Lower lobe of right lung (tissue), 2 donors: ENCODE data around the gene FBLN2. TPM values are rescaled to one million over a fixed set of nuclear protein-coding genes. Genes with fewer than 3 reads are reported as not detected.

Source experiments
- ATAC-seq, 2 donors: fragments of 200-7000 bp; cut with Tn5 transposase; one replicate each; pipeline ENCODE4 v1.9.1; 2020 to 2022; ENCODE audit warnings: mild to moderate bottlenecking in 2 of 2, moderate library complexity in 2 of 2
- DNase-seq: peaks from one replicate; pipeline ENCODE4 v3.0.0-alpha.2; 2020
- H3K27ac ChIP-seq: fragments of 200-600 bp; one replicate; pipeline ENCODE4 v1.8.0; 2022
- H3K27me3 ChIP-seq: fragments of 200-600 bp; one replicate; pipeline ENCODE4 v1.8.0; 2022; ENCODE audit warnings: low read depth
- H3K36me3 ChIP-seq: fragments of 200-600 bp; one replicate; pipeline ENCODE4 v1.8.0; 2022; ENCODE audit warnings: mild to moderate bottlenecking
- H3K4me1 ChIP-seq: fragments of 200-600 bp; one replicate; pipeline ENCODE4 v1.8.0; 2022
- H3K4me3 ChIP-seq: fragments of 200-600 bp; one replicate; pipeline ENCODE4 v1.8.0; 2022; ENCODE audit warnings: mild to moderate bottlenecking
- H3K9me3 ChIP-seq: fragments of 200-600 bp; one replicate; pipeline ENCODE4 v1.8.0; 2022
- CTCF ChIP-seq: fragments of 200-600 bp; IDR thresholded peaks from one replicate; pipeline ENCODE4 v1.8.0; 2022; ENCODE audit warnings: antibody characterized with exemption, mild to moderate bottlenecking
- intact Hi-C: fragments of 100-400 bp; cut with DNase I; formaldehyde crosslinking; loops from one replicate; pipeline ENCODE4 v1.11.0; 2022
- total RNA-seq: library from RNA; stranded (reverse); fragmentation: NEBNext Ultra II Directional; extraction: Animal tissue kit (Norgen Biotek cat#: 25700); gene quantifications from one replicate; pipeline ENCODE4 v1.2.1, GENCODE V29; 2021
- donor health status: DM: no; HTN: yes; CAD: no; lungs with severe emphysema.

FBLN2 gene
- total RNA-seq, 1 donor from 2014 or later: 40.8 TPM

GRCh38 chr3:13658681-13659080 lies 109.8 kb downstream of the FBLN2 start:
- Histone ChIP-seq H3K9me3 (no peaks in the 10 kb centered on the region), H3K36me3 (no peaks in the 10 kb centered on the region), H3K27me3 (peaks cover 35% of the 10 kb centered on the region), H3K4me1 (peaks cover 6% of the 10 kb centered on the region), H3K27ac (no peak overlapping the region), H3K4me3 (no peak overlapping the region)
- TF ChIP-seq CTCF: no peak
- intact Hi-C loops: loop anchor here (10.0 kb wide), 1 partner anchor 226 kb away; the partner anchor contains the start of gene WNT7A
- ATAC-seq: no peak
- no peak for DNase-seq

- ATAC-seq: no peak
- peaks cover 35% of the 10 kb centered on the region for H3K27me3 ChIP-seq
- H3K4me1 ChIP-seq: peaks cover 6% of the 10 kb centered on the region
- no peaks in the 10 kb centered on the region for H3K36me3 ChIP-seq
- no peaks in the 10 kb centered on the region for H3K9me3 ChIP-seq
- intact Hi-C loops: loop anchor here (10.0 kb wide), 1 partner anchor 225 kb away; the partner anchor contains the start of gene WNT7A
- no peak for DNase-seq
- TF ChIP-seq CTCF: no peak
- H3K4me3 ChIP-seq: no peak overlapping the region
- H3K27ac ChIP-seq: no peak overlapping the region
These were observed 110.5 kb downstream of the FBLN2 start for GRCh38 chr3:13659221-13659969.

- H3K27ac ChIP-seq: no peak overlapping the region
- no peak overlapping the region for H3K4me3 ChIP-seq
- no peaks in the 10 kb centered on the region for H3K36me3 ChIP-seq
- ATAC-seq: no peak
- no peak for TF ChIP-seq CTCF
- peaks cover 37% of the 10 kb centered on the region for H3K27me3 ChIP-seq
- intact Hi-C loops: no loop called here
- DNase-seq: no peak
- no peaks in the 10 kb centered on the region for H3K9me3 ChIP-seq
- no peaks in the 10 kb centered on the region for H3K4me1 ChIP-seq
These were observed 111.3 kb downstream of the FBLN2 start for GRCh38 chr3:13660042-13660874.

- DNase-seq (no peak), ATAC-seq (no peak)
- TF ChIP-seq CTCF: no peak
- no peak overlapping the region for H3K4me3 ChIP-seq
- no peak overlapping the region for H3K27ac ChIP-seq
- no peaks in the 10 kb centered on the region for H3K4me1 ChIP-seq
- peaks cover 42% of the 10 kb centered on the region for H3K27me3 ChIP-seq
- intact Hi-C loops: no loop called here
- no peaks in the 10 kb centered on the region for H3K36me3 ChIP-seq
- no peaks in the 10 kb centered on the region for H3K9me3 ChIP-seq
These were observed 112.2 kb downstream of the FBLN2 start for GRCh38 chr3:13661121-13661520.

GRCh38 chr3:13662238-13662847 lies 113.4 kb downstream of the FBLN2 start:
- TF ChIP-seq CTCF: no peak
- no peaks in the 10 kb centered on the region for H3K36me3 ChIP-seq
- no peak for ATAC-seq
- no peak overlapping the region for H3K27ac ChIP-seq
- no peak overlapping the region for H3K4me3 ChIP-seq
- no peak for DNase-seq
- H3K9me3 ChIP-seq: no peaks in the 10 kb centered on the region
- H3K27me3 ChIP-seq: peaks cover 34% of the 10 kb centered on the region
- no peaks in the 10 kb centered on the region for H3K4me1 ChIP-seq
- intact Hi-C loops: no loop called here
